Measurements from ENCODE around the gene SLC10A3. TPM values are rescaled to one million over a fixed set of nuclear protein-coding genes. Genes with fewer than 3 reads are reported as not detected.
A peak's percentile ranks its signal among the peaks of the same experiment; 100 is the strongest.

The SLC10A3 gene
- total RNA-seq, 1 experiment from 2014 or later: 26.9 TPM

GRCh38 chrX:154484255-154485149, 5.9 kb downstream of the SLC10A3 start:
- DNase-seq (ENCODE audit: low read depth): no peak

GRCh38 chrX:154483325-154483724, 7.1 kb downstream of the SLC10A3 start:
- no peak for DNase-seq (ENCODE audit: low read depth)

- no peak for DNase-seq (ENCODE audit: low read depth)
Measured at GRCh38 chrX:154482786-154483185, 7.6 kb downstream of the SLC10A3 start.

- DNase-seq (ENCODE audit: low read depth): no peak
Measured at GRCh38 chrX:154481911-154482601, 8.4 kb downstream of the SLC10A3 start.

- no peak for DNase-seq (ENCODE audit: low read depth)
Measured at GRCh38 chrX:154481195-154481594, 9.2 kb downstream of the SLC10A3 start.

GRCh38 chrX:154478728-154479622, 11.5 kb downstream of the SLC10A3 start, which contains the start of gene LAGE3:
TSS of gene LAGE3 (minus strand) at chrX:154479281. CDS start at chrX:154478915, 366 bp downstream.
- DNase-seq (ENCODE audit: low read depth): peak; percentile 77

- no peak for DNase-seq (ENCODE audit: low read depth)
Measured at GRCh38 chrX:154477891-154478477, 12.4 kb downstream of the SLC10A3 start.

GRCh38 chrX:154476821-154477220, 13.6 kb downstream of the SLC10A3 start:
- DNase-seq (ENCODE audit: low read depth): no peak

- DNase-seq (ENCODE audit: low read depth): no peak
Measured at GRCh38 chrX:154473683-154474082, 16.7 kb downstream of the SLC10A3 start.

GRCh38 chrX:154472685-154473632, 17.5 kb downstream of the SLC10A3 start:
- no peak for DNase-seq (ENCODE audit: low read depth)

- no peak for DNase-seq (ENCODE audit: low read depth)
Measured at GRCh38 chrX:154471839-154472684, 18.4 kb downstream of the SLC10A3 start.

- no peak for DNase-seq (ENCODE audit: low read depth)
Measured at GRCh38 chrX:154470914-154471568, 19.4 kb downstream of the SLC10A3 start.

GRCh38 chrX:154470434-154470833, 20.0 kb downstream of the SLC10A3 start:
- DNase-seq (ENCODE audit: low read depth): no peak

GRCh38 chrX:154469880-154470279, 20.5 kb downstream of the SLC10A3 start:
- no peak for DNase-seq (ENCODE audit: low read depth)

GRCh38 chrX:154469114-154469513, 21.3 kb downstream of the SLC10A3 start:
- DNase-seq (ENCODE audit: low read depth): no peak

GRCh38 chrX:154468217-154468616, 22.2 kb downstream of the SLC10A3 start:
- DNase-seq (ENCODE audit: low read depth): no peak

- DNase-seq (ENCODE audit: low read depth): no peak
Measured at GRCh38 chrX:154467556-154467955, 22.9 kb downstream of the SLC10A3 start.

GRCh38 chrX:154466907-154467306, 23.5 kb downstream of the SLC10A3 start:
- no peak for DNase-seq (ENCODE audit: low read depth)

All from HT1080 (cell line).